ENCODE measurements around the gene PEX1.
"Not testable (repeated sequence)": the region's sequence is repeated elsewhere in the genome, so short reads cannot be mapped to it uniquely, and the experiment has no call there.

Gene PEX1

DNA sequence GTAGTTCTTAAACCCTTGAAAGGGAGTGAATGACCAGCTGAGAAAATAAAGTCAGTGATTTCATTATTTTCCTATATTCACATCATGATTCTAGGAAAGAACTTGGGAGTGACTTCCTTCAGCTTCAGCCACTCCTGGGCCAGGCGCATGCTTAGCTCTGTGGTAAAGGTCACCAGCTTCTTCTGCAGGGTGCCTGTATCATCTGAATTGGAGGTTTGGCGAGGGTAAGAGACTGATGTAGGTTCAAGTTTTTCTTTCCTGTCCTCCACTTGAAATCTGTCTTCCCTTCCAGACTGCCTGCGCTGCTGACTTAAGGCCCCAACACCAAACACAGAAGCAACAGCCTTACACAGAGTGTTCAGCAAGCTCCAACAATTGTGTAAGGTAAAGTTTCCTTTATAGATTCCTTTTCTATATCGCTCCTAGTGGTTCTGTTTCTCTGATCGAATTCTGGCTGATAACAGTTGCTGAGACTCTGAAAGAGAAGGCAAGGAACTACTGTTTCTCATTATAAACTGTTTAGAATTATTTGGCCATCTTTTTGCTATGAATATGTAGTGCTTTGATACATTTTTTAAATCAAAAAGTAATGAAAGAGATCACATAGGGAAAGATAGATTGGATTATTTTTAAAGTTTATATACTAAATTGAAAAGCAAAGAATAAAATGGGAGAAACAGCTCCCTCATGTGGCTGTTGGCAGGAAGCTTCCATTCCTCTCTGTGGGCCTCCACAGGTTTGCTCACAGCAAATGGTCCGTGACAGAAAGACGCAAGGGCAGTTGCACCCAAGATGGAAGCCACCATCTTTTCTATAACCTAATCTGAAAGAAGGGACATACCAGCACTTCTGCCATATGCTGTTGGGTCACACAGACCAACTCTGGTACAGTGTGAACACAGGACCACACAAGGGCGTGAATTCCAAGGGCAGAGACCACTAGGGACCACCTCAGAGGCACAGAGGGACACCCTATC is 67.0 kb downstream of the PEX1 start:
- DNase-seq (ENCODE audit: low read depth in 2 of 2): peak in 1 of 2 experiments; percentile 6

DNA sequence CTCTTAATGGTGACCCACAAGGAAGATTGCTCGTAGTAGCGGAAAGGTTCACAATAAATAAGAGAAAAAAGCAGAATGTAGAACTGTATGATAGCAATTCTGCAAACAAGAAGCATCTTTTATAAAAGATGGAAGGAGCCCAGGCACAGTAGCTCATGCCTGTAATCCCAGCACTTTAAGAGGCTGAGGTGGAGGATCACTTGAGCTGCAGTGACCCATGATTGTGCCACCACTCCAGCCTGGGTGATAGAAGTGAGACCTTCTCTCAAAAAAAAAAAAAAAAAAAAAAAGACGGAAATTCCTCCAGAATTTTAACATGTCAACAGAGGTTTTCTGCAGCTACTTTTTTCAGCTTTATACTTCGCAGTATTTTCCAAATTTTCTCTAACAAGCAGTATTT is 67.8 kb downstream of the PEX1 start:
- no peak for DNase-seq (ENCODE audit: low read depth in 2 of 2)

DNA sequence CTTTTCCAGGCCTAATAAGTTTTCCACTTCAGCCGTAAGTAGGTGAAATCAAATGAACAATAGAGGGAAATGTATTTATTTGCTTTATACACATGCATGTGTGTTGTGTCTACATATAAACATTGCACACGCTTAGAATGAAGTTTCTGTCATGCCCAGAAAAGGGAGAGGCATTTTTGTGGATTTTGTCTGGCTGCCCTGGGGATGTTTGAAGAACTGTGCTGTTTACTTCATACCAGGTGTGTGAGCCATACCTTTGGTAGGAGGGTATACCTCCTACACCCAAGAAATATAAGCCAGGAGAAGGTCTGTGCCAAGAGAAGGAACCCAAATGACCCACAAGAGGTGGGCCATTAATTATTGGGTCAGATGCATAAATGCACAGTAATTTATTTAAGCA is 68.2 kb downstream of the PEX1 start:
- DNase-seq (ENCODE audit: low read depth in 2 of 2): no peak

DNA sequence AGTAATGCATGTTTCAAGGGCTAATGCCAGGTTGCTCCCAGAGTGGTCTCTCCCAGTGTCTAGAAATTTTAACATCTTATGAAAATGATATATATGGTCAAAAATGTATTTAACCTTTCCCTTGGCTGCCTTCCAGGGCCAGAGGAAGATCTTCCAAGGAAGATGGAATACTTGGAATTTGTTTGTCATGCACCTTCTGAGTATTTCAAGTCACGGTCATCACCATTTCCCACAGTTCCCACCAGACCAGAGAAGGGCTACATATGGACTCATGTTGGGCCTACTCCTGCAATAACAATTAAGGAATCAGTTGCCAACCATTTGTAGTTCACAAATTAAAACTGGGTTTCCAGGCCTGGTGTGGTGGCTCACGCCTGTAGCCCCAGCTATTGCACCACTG is 72.1 kb downstream of the PEX1 start:
- peak in 1 of 2 experiments; percentile 20 for DNase-seq (ENCODE audit: low read depth in 2 of 2)

DNA sequence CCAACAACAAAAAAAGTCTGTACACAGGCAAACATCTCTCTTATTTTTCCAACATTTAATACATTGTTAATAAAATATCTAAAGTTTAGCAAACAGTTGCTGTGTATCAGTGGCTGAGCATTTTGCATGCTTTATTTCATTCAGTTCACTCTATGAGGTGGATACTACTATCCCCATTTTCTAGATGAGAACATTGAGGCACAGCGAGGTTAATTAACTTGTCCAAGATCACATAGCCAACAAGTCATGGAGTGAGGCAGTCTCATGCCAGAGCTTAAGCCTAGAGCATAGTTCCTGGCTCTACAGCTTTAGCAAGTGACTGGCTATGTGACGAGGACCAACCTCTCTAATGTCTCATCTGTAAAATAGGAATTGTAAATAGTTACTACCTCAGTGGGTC is 76.7 kb downstream of the PEX1 start:
- DNase-seq (ENCODE audit: low read depth in 2 of 2): no peak

DNA sequence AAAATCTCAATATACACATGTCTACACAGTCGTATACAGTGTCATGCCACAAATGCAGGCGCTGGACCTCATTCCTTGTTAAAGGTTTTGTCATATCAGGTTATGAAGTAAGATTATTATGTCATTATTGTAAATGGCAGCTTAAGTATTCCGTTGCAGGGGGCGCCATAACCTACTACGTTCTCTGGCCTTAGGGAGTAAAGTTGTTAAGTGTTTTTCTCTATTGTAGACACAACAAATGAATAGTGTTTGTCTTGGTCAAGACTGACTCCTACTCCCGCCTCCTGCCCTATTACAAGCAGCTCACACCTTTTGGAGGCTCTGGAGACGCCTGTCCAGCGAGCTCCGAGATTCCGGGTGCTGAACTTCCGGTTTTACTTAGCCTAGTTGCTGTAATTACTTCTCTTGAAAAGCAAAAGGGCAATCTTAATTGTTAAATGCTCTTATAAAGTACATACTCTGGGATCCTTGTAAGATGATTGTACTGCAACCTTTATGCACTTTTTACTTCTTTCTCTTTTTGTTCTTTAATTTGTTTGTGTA is 80.0 kb downstream of the PEX1 start:
- DNase-seq (ENCODE audit: low read depth in 2 of 2): peak in 1 of 2 experiments; percentile 9

DNA sequence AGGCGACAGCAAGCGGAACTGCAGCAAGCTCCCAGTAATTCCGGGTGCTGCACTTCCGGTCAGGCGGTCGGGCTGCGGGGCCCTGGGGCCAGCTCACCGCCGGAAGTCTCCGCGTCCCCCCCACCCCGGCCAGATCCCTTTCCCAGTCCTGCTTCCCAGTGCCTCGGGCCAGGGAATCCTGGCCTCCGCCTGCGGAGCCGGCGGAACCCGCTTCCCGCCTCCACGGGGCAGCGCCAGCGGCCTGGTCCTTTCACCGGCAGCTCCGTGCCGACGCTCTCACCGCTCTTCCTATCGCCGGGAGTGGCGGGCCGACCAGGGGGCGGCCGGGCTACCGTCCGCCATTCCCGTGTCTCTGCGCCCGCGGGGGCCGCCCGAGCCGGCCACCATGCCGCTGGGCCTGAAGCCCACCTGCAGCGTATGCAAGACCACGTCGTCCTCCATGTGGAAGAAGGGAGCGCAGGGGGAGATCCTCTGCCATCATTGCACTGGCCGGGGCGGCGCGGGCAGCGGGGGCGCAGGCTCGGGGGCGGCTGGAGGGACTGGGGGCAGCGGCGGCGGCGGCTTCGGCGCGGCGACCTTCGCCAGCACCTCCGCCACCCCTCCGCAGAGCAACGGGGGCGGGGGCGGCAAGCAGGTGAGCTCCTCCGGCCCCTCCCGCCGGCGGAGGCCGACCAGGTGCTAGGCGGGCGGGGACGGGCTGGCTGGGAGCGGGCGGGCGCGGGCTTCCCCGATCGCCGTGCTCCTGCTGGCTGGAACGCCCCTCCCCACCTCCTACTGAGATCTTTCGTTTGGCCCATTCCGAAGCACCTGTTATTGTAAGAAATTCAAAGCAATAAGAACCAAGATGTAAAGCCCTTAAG is 80.7 kb downstream of the PEX1 start, which contains the start of gene GATAD1:
GATAD1 (plus strand) TSS at position 138 of the 860 bp plus-strand sequence; CDS start at position 386, 248 bp downstream.
- peak in 1 of 2 experiments; percentile 78 for DNase-seq (ENCODE audit: low read depth in 2 of 2)

DNA sequence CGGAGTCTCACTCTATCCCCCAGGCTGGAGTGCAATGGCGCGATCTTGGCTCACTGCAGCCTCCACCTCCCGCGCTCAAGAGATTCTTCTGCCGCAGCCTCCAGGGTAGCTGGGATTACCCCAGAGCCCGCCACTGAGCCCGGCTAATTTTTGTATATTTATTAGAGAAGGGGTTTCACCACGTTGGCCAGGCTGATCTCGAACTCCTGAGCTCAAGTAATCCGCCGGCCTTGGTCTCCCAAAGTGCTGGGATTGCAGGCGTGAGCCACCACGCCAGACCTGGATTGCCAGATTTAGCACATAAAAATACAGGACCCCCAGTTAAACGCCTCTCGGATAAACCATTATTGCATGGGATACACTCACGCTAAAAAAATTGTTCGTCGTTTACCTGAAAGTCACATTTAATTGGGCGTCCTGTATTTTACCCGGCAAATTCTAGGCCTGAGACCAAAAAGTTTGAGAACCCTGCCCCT is 81.4 kb downstream of the PEX1 start:
- DNase-seq (ENCODE audit: low read depth in 2 of 2): peak in 1 of 2 experiments; percentile 79

- DNase-seq (ENCODE audit: low read depth in 2 of 2): not testable (repeated sequence)
Measured at GRCh38 chr7:92442720-92443119, 85.6 kb downstream of the PEX1 start.

- DNase-seq (ENCODE audit: low read depth in 2 of 2): no peak
Measured at GRCh38 chr7:92437956-92438491, 90.3 kb downstream of the PEX1 start.
